ENCODE measurements around the gene RBM5.

The RBM5 gene

DNA sequence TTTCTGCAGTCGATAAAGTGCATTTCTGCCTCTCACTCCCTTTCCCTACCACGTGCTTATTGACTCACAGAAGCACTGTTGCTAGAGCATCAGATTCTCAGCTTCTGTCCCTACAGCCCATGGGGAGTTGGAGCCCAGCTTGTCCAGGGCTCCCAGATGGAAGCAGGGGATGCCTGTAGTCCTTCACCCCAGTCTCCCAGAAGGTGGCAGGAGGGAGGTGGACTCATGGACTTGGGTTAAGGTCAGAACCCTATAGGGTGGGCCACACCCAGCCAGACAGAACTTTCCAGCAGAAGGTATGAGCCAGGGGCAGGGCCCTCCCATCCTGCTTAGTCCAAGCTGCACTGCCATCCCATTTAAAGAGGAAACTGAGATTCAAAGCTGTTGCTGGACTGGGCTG lies 33.4 kb downstream of the RBM5 start:
- H3K9me2 ChIP-seq (replicated peaks; ENCODE audit: insufficient read depth, low read length): no peaks in the 10 kb centered on the region
- H4K20me1 ChIP-seq (ENCODE audit: insufficient read depth, low read length): peaks cover 5% of the 10 kb centered on the region; the same call in 1 of the 2 replicates
- no peak overlapping the region for H3K27ac ChIP-seq (ENCODE audit: low read length)
- TF ChIP-seq, protein P1, sequence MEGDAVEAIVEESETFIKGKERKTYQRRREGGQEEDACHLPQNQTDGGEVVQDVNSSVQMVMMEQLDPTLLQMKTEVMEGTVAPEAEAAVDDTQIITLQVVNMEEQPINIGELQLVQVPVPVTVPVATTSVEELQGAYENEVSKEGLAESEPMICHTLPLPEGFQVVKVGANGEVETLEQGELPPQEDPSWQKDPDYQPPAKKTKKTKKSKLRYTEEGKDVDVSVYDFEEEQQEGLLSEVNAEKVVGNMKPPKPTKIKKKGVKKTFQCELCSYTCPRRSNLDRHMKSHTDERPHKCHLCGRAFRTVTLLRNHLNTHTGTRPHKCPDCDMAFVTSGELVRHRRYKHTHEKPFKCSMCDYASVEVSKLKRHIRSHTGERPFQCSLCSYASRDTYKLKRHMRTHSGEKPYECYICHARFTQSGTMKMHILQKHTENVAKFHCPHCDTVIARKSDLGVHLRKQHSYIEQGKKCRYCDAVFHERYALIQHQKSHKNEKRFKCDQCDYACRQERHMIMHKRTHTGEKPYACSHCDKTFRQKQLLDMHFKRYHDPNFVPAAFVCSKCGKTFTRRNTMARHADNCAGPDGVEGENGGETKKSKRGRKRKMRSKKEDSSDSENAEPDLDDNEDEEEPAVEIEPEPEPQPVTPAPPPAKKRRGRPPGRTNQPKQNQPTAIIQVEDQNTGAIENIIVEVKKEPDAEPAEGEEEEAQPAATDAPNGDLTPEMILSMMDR (IDR thresholded peaks at IDR 0.05; ENCODE audit: low read length): no peak
- TF ChIP-seq EZH2 (optimal IDR thresholded peaks at IDR 0.05; ENCODE audit: low read depth, low read length) (no peak), EZH2phosphoT487 (IDR thresholded peaks at IDR 0.05; ENCODE audit: low read length) (no peak)
- H3K79me2 ChIP-seq (ENCODE audit: low read length): no peaks in the 10 kb centered on the region
- no peak overlapping the region for H2AFZ ChIP-seq (ENCODE audit: low read length)
- H3K27me3 ChIP-seq (replicated peaks; ENCODE audit: insufficient read depth, low read length): no peaks in the 10 kb centered on the region
- H3K9me3 ChIP-seq (replicated peaks; ENCODE audit: insufficient read depth, low read length): no peaks in the 10 kb centered on the region
- H3F3A ChIP-seq (ENCODE audit: insufficient read depth, low read length): peaks cover 11% of the 10 kb centered on the region
- DNase-seq: no peak
- H3K36me3 ChIP-seq (replicated peaks; ENCODE audit: insufficient read depth, low read length): peaks cover 12% of the 10 kb centered on the region; the same call in 1 of the 2 replicates
- no peak overlapping the region for H3K9ac ChIP-seq (ENCODE audit: low read length)
- no peak overlapping the region for H3K4me3 ChIP-seq (ENCODE audit: low read length)
- no peaks in the 10 kb centered on the region for H3K4me1 ChIP-seq (ENCODE audit: low read length)
- no peak overlapping the region for H3K4me2 ChIP-seq (ENCODE audit: low read depth, low read length)

DNA sequence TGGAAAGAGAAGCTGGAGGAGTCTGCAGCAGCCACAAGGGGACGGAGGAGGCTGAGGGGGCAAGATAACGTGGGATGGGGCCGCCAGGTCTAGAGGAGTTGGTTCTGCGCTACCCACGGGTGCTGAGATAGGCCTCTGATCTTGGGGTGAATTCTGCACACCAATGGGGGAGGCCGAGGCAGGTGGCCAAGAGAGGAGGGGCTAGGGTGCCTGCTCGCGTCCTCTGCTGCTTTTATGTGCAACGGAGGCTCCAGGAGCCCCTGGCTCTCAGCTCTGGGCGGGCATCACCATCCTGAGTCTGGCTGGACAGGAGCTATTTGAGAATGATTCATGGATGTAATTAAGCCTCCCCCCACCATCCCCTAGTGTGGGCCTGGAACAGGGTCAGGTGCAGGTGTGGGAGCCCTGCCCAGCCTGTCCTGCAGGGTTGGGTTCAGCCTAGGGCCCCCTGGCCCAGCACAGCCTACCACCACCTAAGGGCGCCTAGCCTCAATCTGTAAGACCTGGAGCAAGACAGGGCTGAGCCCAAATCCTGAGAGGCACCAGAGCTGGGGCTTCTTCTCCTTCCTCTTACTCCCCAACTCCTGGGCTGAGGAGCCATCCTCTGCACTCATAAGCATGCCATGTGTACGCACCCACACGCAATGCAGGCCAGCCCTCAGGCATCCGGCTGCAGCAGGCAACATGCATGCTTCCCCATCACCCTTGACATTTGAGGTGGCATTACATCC lies 34.1 kb downstream of the RBM5 start:
- no peak overlapping the region for H3K4me3 ChIP-seq (ENCODE audit: low read length)

DNA sequence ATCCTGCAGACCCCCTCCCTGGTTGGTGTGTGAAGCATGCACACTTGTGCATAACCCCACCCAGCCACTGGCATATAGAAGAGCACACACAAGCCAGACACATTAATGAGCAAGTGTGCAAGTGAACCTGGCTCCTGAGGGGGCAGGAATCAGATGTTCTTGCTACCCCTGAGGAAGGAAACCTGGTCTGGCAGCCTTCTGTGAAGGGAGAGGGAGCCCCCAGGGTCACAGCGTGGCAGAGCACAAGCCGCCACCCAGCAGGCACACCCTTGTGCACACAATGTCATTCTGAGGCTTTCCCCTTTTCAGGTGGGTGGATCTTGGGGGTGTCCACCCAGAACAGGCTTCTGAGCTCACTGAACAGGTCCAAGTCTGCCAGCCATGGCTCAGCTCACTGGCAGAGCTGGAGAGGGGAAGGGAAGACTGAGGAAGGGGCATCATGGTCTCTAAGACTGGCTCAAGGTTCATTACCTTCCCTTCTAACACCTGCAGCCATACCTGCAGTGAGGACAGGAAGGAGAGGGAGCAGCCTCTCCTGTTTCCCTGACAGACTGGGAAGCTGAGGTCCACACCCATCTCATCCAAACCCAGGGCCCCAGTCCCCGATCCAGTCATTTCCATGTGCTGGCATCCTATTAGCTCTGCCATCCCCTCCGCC lies 34.8 kb downstream of the RBM5 start:
- no peak overlapping the region for H3K27ac ChIP-seq (ENCODE audit: low read length)
- no peaks in the 10 kb centered on the region for H3K9me2 ChIP-seq (replicated peaks; ENCODE audit: insufficient read depth, low read length)
- H3K79me2 ChIP-seq (ENCODE audit: low read length): no peaks in the 10 kb centered on the region
- no peak overlapping the region for H3K4me3 ChIP-seq (ENCODE audit: low read length)
- H2AFZ ChIP-seq (ENCODE audit: low read length): no peak overlapping the region
- H3K4me1 ChIP-seq (ENCODE audit: low read length): no peaks in the 10 kb centered on the region
- H4K20me1 ChIP-seq (ENCODE audit: insufficient read depth, low read length): peaks cover 5% of the 10 kb centered on the region; the same call in 1 of the 2 replicates
- no peak for DNase-seq
- peaks cover 11% of the 10 kb centered on the region for H3F3A ChIP-seq (ENCODE audit: insufficient read depth, low read length)
- peaks cover 3% of the 10 kb centered on the region; the same call in 1 of the 2 replicates for H3K36me3 ChIP-seq (replicated peaks; ENCODE audit: insufficient read depth, low read length)
- H3K27me3 ChIP-seq (replicated peaks; ENCODE audit: insufficient read depth, low read length): no peaks in the 10 kb centered on the region
- TF ChIP-seq, protein P1 (IDR thresholded peaks at IDR 0.05; ENCODE audit: low read length): no peak
- no peak for TF ChIP-seq EZH2phosphoT487 (IDR thresholded peaks at IDR 0.05; ENCODE audit: low read length)
- TF ChIP-seq EZH2 (optimal IDR thresholded peaks at IDR 0.05; ENCODE audit: low read depth, low read length): no peak
- H3K9me3 ChIP-seq (replicated peaks; ENCODE audit: insufficient read depth, low read length): no peaks in the 10 kb centered on the region
- H3K4me2 ChIP-seq (ENCODE audit: low read depth, low read length): no peak overlapping the region
- H3K9ac ChIP-seq (ENCODE audit: low read length): no peak overlapping the region

More for the DNA sequence above, 34.1 kb downstream of the RBM5 start:
- Histone ChIP-seq H3K27me3 (replicated peaks; ENCODE audit: insufficient read depth, low read length) (no peaks in the 10 kb centered on the region), H3K4me2 (ENCODE audit: low read depth, low read length) (no peak overlapping the region), H4K20me1 (ENCODE audit: insufficient read depth, low read length) (peaks cover 5% of the 10 kb centered on the region; the same call in 1 of the 2 replicates), H3K36me3 (replicated peaks; ENCODE audit: insufficient read depth, low read length) (peaks cover 9% of the 10 kb centered on the region; the same call in 1 of the 2 replicates), H3K9me3 (replicated peaks; ENCODE audit: insufficient read depth, low read length) (no peaks in the 10 kb centered on the region), H3K27ac (ENCODE audit: low read length) (no peak overlapping the region), H3F3A (ENCODE audit: insufficient read depth, low read length) (peaks cover 11% of the 10 kb centered on the region), H2AFZ (ENCODE audit: low read length) (no peak overlapping the region), H3K4me1 (ENCODE audit: low read length) (no peaks in the 10 kb centered on the region), H3K79me2 (ENCODE audit: low read length) (no peaks in the 10 kb centered on the region), H3K9ac (ENCODE audit: low read length) (no peak overlapping the region), H3K9me2 (replicated peaks; ENCODE audit: insufficient read depth, low read length) (no peaks in the 10 kb centered on the region)
- TF ChIP-seq, protein P1 (IDR thresholded peaks at IDR 0.05; ENCODE audit: low read length): no peak
- TF ChIP-seq EZH2 (optimal IDR thresholded peaks at IDR 0.05; ENCODE audit: low read depth, low read length) (no peak), EZH2phosphoT487 (IDR thresholded peaks at IDR 0.05; ENCODE audit: low read length) (no peak)
- DNase-seq: no peak
